Stomach (tissue), 4 donors: ENCODE data around the gene BCL2L11.

Experiments
- CTCF ChIP-seq, 7 experiments: fragments of 450-650 bp in 4 of 7; fragments of 200-600 bp in 3 of 7; sonication (generic) in 3 of 7; IDR thresholded peaks; one replicate each; pipeline ENCODE4 v1.5.1; 2016 to 2019; ENCODE audit warnings: antibody characterized with exemption in 7 of 7, control low read depth in 2 of 7, mild to moderate bottlenecking in 1 of 7
- POLR2A ChIP-seq, 4 donors: fragments of 450-650 bp; IDR thresholded peaks; one replicate each; pipeline ENCODE4 v1.6.1; 2016; ENCODE audit warnings: antibody characterized with exemption in 4 of 4, control low read depth in 2 of 4, mild to moderate bottlenecking in 1 of 4, moderate library complexity in 1 of 4

- TF ChIP-seq CTCF (IDR thresholded peaks at IDR 0.05): no peak
- no peak for TF ChIP-seq POLR2A (IDR thresholded peaks at IDR 0.05)
Observed at GRCh38 chr2:111119822-111120252, 877 bp upstream of the BCL2L11 start.
